NCI-H2107 (cell line): ENCODE measurements around the gene ETDA.
"Not testable (repeated sequence)": the region's sequence is repeated elsewhere in the genome, so short reads cannot be mapped to it uniquely, and the experiment has no call there.

Source experiments
- DNase-seq: peaks from one replicate; lab custom pipeline; 2025; lab: John Stamatoyannopoulos, UW

ETDA gene

DNA sequence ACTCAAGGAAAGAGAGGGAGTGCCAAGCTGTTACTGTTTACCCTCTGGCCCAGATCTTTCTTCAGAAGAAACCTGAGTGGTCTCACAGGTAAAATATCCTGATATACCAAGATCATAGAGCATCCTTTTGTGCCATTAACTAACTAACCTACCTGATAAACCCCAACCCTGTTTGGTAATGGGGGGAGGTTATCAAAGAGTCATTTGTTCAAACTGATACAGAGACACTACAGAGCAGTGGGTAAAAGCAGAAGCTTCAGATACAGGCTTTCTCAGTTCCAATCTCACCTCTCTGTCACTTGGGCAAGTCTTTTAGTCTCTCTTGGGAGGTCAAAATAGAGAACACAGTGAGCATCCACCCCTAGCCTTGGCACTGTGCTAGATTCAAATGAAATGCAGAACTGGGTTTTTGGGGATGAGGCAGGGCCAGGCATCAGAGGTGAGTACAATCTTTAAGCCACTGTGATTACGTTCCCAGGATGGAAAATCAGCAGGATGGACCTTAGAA is at the start of gene ETDA:
Gene ETDA, plus strand, starts transcription at position 51 of the 508 bp plus-strand sequence. CDS start 1,216 bp downstream, outside the sequence.
- not testable (repeated sequence) for DNase-seq

DNA sequence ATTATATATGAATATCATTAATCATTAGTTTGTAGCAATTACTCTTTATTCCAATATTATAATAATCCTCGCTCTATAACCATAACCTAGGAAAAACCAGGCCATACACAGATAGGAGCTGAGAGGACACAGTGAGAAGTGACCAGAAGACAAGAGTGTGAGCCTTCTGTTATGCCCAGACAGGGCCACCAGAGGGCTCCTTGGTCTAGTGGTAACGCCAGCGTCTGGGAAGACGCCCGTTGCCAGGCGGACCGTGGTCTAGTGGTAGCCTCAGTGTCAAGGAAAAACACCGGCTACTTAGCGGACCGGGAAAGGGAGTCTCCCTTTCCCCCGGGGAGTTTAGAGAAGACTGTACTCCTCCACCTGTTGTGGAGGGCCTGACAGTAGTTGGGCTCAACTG is 45.4 kb upstream of the ETDA start:
- DNase-seq: not testable (repeated sequence)

DNA sequence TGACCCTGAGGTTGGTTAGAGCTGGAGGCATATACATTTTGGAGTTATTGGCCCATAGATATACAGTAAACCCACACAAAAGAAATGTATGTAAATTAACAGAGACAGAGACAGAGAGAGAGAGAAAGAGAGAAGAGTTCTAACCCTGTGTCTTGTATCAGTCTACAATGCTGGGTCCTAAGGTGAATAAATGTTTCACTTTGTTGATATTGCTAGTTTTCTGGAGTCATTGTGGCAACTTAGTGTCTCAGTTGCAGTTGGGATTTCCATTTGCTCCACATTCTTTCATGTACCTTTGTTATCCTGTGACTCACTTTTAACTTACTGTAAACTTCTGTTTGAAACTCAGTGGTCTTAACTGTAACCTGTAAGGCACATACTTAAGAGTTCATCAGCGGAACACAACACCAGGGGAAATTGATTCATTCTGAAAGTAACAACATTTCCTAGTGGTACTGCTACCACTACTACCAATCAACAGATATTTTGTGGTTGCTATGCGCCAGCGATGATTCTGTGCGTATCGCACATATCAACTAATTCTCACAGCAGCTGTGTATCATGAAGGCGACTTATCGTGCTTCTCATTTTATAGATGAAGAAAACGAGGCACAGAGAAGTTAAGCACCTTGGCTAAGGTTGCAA is 38.5 kb upstream of the ETDA start:
- no peak for DNase-seq

DNA sequence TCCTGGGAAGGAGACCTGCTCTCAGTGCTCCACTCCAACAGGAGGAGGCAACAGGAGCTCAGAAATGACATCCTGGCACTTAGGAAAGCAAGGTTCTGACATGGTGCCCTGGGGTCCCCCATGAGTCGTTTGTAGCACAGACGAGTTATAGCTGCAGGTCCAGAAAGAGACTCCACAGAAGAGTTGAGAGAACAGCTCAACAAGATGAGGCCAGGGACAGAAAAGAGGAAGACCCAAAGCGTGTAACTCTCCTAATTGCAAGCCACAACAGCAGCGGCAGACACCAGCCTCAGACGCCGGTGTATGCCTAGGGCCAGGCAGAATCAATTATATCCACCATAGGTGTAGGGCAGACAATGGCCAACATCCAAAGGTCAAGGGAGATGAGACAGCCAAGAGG is 5.9 kb upstream of the ETDA start:
- not testable (repeated sequence) for DNase-seq

DNA sequence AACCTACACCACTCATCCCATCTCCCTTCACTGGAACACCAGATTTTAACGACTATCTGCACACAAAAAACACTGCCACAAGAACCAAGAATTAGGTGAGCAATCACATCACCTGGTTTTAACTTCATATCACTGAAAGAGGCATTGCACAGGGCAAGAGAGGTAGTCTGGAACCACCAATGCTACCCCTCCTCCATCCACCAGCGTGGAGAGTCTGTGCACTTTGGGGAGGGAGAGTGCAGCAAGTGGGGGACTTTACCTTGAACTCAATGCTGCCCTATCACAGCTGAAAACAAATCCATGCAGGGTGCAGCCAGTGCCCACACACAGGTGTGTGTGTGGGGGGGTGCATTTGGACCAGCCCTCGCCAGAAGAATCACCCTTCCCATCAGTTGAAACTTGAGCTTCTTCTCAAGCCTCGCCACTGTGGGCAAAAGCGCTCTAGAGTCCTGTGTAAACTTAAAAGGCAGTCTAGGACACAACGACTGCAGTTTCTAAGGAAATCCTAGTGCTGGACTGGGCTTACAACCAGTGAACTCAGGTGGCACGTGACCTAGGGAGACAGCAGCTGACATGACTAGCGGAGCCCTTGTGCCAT is 4.3 kb downstream of the ETDA start:
- not testable (repeated sequence) for DNase-seq

DNA sequence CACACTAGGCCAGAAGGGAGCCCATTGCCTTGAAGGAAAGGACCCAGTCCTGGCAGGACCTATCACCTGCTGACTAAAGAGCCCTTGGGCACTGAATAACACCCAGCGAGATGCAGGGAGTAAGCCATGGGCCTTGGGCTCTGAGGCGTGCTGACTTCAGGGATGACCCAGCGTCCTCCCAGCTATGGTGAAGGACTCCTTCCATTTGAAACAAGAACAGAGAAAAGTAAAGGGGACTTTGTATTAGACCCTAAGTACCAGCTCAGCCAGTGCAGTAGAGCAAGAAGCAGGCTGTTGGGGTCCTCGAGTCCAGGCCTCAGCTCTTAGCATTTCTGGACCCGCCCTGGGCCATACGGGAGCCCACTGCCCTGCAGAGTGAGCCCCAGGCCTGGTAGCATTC is 5.1 kb downstream of the ETDA start:
- no peak for DNase-seq

DNA sequence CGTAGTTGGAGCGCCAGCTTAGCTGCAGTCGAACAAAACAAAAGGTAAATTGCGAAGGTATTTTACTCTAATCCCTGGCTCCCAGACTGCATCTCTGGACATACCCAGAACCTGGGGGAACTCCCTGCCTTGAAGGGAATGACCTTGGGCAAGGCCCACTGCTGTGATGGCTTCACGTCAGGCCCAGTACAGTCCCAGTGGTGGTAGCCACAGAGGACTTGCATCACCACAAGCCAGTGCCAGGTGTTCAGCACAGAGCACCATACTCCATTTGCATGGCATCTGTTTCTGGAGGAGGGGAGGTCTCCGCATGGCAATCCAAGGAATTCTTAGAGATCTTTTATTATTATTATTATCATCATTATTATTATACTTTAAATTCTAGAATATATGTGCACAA is 5.6 kb downstream of the ETDA start:
- no peak for DNase-seq

DNA sequence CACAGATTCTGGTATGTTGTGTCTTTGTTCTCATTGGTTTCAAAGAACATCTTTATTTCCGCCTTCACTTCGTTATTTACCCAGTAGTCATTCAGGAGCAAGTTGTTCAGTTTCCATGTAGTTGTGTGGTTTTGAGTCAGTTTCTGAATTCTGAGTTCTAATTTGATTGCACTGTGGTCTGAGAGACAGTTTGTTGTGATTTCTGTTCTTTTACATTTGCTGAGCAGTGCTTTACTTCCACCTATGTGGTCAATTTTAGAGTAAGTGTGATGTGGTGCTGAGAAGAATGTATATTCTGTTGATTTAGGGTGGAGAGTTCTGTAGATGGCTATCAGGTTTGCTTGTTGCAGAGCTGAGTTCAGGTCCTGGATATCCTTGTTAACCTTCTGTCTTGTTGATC is 9.1 kb downstream of the ETDA start:
- not testable (repeated sequence) for DNase-seq

DNA sequence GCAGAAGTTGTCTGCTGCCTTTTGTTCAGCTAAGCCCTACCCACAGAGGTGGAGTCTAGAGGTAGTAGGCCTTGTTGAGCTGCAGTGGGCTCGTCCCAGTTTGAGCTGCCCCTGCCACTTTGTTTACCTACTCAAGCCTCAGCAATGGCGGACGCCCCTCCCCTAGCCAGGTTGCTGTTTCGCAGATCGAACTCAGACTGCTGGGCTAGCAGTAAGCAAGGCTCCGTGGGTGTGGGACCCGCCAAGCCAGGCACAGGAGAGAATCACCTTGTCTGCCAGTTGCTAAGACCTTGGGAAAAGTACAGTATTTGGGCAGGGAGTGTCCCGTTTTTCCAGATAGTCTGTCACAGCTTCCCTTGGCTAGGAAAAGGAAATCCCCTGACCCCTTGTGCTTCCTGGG is 11.5 kb downstream of the ETDA start:
- not testable (repeated sequence) for DNase-seq

DNA sequence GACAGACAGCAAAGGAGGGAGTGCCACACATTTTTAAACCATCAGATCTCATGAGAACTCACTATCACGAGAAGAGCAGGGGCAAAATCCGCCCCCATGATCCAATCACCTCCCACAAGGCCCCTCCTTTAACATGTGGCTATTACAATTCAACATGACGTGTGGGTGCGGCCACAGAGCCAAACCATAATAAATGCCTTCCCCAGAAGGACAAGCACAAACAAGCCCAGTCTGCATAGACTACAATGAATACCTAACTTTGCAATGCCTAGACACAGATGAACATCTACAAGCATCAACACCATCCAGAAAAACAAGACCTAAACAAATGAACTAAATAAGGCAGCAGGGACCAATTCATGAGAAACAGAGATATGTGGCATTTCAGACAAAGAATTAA is 12.3 kb downstream of the ETDA start:
- DNase-seq: no peak

DNA sequence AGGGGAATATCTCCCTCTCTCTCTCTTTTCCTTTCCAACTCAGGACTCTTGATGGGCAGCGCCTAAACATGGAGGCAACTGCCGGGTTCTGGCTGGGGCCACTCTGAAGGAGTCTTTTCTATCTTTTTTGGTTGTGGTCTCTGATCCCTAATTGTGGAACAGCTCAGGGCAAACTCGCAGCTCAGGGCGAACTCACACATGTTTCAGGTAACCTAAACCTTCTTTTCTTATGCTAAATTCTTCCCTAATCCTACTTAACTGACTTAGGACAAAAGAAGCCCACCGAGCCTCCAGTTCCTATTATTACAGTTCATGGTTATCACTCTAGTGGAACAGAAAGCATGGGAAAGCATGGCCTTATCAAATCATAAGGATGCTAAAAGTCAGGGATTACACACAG is 21.3 kb downstream of the ETDA start:
- no peak for DNase-seq

DNA sequence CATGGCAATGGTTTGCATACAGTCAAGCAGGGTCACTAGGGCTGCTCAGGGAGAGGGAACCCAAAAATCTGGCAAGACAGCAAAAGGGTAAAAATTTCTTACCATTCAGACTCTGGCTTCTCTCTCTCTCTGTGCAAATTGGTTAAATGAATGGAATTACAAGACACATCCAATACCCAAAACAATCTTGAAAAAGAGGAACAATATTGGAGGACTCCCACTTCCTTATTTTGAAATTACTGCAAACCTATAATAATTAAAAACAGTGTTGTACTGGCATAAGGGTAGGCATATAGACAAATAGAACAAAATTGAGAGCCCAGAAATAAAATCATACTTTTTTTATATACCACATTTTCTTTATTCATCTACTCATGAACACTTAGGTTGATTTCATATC is 24.1 kb downstream of the ETDA start:
- no peak for DNase-seq

DNA sequence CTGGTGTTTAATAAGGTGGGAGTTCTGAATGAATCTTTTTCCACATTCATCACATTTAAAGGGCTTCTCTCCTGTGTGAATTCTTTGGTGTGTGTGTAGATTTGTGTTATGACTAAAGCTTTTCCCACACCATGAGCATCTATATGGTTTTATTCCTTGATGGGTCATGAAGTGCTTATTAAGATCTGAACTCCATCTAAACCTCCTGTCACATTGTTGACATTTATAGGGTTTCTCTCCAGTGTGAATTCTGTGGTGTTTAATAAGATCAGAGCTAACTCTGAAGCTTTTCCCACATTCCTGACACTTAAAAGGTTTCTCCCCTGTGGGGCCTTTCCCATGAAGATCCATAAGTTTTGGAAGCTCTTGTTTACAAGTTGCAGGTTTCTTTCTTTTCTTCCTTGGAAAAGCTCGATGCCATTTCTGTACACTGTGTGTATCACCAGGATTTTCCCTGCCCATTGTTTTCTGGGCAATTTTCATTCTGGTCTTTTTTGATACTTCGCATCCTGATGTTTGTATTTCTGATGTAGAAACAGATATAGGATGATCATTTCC is 35.5 kb downstream of the ETDA start:
- no peak for DNase-seq

DNA sequence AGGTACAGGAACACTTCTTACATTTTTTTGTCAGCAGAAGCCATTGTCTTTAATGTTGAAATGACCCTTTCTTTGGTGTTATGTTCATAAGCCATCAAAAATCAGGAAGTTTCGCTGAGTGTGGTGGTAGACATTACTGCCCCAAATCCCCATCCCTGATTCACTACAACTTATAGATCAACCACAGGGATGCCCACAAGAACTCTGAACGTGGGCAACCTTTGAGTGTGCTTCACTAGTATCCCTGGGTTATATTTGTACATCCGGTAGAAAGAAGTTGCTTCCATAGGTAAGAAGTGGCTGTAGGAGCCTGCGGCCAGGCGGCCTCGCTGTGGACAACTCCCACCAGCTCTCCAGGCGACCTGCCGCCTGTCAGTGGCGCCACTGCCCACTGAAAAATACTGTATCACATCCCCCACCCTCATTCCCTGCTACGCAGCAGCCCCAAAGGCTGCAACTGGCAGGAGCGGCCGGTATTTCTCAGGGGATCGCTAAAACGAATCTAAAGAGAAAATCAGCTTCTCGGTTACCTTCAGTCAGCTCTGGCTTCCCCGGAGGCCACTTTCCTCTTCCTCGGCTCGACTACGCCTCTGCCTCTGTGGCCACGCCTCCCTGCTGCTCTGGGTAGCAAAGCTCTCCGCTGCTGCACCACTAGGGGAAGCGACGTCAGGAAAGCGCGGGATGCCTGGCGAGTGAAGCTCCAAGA is 43.5 kb downstream of the ETDA start:
- peak; percentile 13 for DNase-seq

DNA sequence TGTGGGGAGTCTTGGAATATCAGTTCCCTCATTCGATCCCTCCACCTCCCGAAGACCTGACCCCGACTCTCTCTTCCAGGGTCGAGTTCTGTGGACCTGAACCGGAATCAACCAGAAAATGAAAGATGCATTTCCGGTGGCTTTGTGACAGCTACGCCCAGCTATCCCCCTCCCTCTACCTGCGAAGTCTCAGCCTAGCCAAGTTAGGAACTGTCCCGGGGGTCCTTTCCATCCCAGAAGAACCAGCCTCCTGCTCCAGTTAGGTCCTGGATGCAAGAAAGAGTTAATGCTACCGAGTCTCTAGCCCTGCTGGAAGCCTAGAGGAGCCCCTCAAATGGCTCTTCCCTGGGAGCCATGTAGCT is 44.1 kb downstream of the ETDA start:
- no peak for DNase-seq

DNA sequence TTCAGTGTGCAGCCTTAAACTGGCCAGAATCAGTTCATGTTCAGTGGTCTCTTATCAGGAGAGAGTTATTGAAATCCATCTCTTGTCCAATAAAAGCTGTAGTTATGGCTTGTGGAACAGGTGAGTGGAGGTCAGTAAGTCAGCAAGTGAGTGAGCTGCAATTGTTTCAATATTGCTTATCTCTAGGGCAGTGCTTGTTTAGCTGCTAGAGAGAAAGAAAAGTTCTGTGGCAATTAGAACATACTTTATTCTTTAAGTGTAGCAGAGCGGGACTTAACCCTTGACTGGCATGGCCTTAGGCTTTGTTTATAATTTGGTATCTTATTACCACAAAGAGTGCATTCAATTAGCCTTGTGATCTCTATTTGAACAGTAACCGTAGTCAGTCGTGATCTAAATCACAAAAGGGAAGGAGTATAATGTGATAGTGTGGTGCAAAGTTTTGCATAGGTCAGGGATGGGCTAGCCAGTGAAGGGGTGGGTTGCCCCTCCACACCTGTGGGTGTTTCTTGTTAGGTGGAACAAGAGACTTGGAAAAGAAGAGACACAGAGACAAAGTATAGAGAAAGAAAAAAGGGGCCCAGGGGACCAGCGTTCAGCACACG is 50.5 kb downstream of the ETDA start:
- no peak for DNase-seq
